Neural progenitor cell (in vitro differentiated cells): Measurements from ENCODE around the gene LRRN3.

Experiments
- EZH2 ChIP-seq: fragments of 200-600 bp; sonication (generic); IDR thresholded peaks from 2 replicates; pipeline ENCODE4 v1.6.1; 2017; ENCODE audit warnings: antibody characterized with exemption, mild to moderate bottlenecking, moderate library complexity
- EZH2phosphoT487 ChIP-seq: fragments of 200-600 bp; sonication (generic); IDR thresholded peaks from 2 replicates; pipeline ENCODE4 v1.6.1; 2017; ENCODE audit warnings: antibody characterized with exemption
- TF ChIP-seq, protein P1 (sequence below): fragments of 200-600 bp; sonication (generic); IDR thresholded peaks from 2 replicates; pipeline ENCODE4 v1.5.1; 2017; ENCODE audit warnings: antibody characterized with exemption, mild to moderate bottlenecking

- TF ChIP-seq, protein P1, sequence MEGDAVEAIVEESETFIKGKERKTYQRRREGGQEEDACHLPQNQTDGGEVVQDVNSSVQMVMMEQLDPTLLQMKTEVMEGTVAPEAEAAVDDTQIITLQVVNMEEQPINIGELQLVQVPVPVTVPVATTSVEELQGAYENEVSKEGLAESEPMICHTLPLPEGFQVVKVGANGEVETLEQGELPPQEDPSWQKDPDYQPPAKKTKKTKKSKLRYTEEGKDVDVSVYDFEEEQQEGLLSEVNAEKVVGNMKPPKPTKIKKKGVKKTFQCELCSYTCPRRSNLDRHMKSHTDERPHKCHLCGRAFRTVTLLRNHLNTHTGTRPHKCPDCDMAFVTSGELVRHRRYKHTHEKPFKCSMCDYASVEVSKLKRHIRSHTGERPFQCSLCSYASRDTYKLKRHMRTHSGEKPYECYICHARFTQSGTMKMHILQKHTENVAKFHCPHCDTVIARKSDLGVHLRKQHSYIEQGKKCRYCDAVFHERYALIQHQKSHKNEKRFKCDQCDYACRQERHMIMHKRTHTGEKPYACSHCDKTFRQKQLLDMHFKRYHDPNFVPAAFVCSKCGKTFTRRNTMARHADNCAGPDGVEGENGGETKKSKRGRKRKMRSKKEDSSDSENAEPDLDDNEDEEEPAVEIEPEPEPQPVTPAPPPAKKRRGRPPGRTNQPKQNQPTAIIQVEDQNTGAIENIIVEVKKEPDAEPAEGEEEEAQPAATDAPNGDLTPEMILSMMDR = no peak
- TF ChIP-seq EZH2 (no peak), EZH2phosphoT487 (no peak)
Measured at GRCh38 chr7:111173528-111173927, 82.6 kb downstream of the LRRN3 start.
